Endometrium (tissue), 2 donors: ENCODE measurements around the gene SATB1.

Experiments
- FAIRE-seq: peaks from 2 replicates; lab custom pipeline; 2012; peaks lifted over from hg19 to GRCh38; lab: Jason Lieb, UNC
- donor health status: control.
- donor health status: control.

The SATB1 gene

DNA sequence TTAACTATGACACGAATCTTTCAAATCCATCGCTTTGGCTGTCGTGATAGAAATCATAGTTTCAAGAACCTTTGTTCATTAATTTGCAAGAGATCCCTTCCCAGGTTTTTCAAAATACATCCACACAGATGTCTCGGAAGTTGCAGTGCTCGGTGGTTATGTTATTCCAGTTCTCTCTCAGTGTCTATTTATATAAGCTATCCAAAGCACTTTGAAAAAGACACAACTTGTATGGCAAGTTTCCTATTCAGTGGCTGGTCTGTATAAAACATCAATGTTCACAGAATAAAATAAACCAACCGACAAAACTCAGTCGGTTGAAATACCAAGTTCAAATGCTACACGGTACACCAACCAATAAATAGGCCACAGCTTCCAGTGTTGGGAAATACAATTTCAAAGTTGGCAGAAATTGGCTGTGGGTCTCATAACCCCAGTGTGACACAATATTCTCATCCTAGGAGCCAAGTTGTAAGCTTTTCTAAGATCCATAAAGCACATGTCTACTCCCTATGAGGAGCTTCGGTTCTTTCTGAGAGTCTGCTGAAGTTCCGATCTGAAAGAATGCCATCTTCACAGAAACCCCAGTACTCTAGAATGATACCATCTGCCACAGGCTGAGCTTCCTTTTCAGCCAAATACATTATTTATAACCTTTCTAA, 23.7 kb downstream of the SATB1 start:
- FAIRE-seq = no peak

DNA sequence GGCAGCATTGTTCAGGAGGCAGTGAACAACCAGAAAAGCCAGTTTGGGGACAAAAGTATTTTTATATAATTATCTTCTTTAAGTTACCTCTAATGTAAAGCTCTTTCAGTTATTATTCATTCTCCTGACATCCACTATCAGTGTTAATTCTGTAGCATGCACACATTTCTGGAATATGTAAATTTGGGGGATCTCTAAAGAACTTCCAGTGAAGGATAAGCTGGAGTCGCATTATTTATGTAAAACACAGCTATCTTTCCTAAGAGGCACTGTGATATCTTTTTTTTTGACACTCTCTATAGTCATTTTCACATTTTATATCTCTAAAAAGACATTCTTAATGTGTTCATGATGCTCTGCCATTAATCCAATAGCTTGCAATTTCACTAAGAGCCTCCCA, 26.7 kb downstream of the SATB1 start:
- no peak for FAIRE-seq

GRCh38 chr3:18396428-18396827, 28.7 kb downstream of the SATB1 start:
- no peak for FAIRE-seq

DNA sequence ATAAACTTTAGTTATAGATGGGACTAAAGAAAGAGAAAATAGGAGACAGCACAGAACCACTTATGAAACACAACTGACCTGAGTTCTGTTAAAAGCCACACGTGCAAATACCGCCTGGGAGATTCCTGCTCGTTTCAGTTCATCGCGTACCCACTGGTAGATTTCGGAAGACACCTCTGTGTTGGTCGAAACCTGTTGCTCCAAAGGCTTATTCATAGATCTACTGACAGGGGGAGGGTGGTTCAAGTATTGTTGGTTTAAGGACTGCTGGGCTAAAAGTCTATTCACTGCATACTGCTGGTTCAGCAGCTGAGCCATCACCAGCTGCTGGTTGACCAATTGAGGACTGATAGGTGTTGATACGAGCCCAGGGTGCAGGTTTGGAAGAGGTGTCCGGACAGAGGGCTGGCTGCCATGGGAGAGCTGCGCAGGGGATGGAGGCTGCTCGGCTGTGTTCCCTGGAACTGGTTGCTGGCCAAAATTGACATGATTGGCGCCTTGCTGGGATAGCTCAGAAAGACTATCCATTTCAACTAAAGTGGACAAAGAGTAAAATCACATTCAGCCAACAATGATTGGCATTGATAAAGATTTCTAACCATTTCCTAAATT, 30.6 kb downstream of the SATB1 start:
- FAIRE-seq = no peak

DNA sequence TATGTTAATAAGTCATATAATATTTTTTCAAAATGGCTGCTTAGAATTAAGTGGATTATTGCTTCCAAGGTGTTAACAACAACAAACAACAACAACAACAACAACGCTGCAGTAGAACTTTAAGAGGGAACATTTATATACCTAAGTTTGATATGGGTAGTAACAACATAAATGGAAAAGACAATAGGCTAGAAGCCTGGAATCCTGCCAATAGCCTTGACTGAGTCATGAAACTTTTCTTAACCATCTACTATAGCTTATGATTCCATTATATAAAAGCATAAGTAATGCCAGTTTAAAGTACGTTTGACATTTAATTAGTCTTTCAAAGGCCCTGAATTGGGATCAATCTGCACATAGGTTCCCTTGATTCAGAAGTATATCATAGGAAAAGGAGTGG, 31.2 kb downstream of the SATB1 start:
- FAIRE-seq = no peak

DNA sequence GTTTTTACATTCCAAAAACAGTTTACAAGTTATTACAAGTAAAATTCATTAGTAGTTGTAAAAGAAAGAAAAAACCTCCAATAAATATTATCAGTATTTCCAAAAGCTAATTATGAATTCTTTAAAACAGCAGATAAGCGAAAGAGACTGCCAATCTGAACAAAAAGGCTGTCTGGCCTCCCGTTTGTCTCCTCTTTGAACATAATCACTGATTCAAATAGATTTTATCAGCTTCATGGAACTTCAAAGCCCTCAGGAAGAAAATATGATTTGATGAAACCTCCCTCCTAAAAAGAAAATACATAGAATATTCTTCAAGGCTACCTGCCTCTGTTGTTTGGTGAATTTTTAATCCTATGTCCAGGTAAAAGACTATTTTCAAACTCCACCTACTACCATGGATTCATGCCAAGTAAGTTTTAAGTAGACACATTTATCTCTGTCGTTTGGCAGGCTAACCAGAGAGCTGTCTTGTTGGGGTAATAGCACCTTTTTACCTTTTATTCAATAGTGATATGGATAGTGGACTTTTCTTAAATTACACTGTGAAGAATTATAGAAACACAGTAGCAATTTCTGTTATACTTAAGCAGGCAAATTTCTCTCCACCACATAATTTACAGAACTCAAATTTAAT, 35.0 kb downstream of the SATB1 start:
- FAIRE-seq = no peak

DNA sequence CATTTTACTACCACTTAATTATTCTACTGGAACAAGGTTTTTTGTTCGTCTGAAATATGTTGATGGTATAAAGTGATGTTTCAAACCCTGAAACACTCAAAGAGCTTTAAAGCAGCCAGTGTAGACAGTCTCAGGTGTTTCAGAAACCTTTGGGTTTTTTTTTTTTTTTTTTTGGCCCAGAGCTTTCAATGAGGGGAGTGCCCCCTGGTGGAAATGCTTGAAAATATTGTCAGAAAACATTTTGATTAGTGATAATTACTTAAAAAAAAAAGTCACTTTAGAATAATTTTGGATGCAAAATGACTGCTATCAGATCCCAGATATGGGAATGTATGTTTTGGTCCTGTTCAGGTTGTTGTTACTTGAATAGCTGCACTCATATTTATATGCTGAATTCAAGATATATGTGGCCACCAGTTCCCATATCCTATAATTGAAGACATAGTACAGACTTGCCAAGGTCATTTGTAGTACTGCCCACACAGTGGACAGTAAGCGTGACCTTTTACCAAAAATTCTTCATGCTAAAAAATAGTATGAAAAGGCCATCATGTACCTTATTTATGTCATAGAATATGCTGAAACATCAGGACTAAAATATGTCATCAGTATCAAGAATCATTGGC, 35.9 kb downstream of the SATB1 start:
- no peak for FAIRE-seq

DNA sequence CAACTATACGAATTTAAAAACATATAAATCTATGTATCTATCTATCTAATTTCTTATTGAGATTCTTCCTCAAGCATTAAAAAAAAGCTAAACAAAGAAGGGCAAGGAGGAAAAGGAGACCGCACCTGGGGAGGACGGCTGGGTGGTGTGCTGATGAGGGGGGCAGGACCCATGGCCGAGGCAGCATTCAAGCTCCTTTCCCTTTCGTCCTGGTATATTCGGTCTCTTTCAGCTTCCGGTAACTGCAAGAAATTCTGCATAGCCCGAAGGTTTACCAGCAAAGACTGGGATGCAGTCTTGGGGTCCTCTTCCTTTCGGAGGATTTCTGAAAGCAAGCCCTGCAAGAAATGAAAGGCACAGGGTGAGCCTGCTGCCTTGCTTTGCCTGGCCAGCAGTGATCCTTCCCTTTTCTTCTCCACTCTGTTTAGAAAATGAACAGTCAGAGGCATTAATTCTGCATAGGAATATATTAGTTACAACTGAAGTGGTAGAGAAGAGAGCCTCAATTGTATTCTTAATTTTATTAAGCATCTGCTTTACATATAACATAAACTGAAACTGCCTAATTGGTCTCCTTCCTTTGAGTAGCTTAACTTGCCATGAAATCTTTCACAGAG, 38.8 kb downstream of the SATB1 start:
- FAIRE-seq = no peak

DNA sequence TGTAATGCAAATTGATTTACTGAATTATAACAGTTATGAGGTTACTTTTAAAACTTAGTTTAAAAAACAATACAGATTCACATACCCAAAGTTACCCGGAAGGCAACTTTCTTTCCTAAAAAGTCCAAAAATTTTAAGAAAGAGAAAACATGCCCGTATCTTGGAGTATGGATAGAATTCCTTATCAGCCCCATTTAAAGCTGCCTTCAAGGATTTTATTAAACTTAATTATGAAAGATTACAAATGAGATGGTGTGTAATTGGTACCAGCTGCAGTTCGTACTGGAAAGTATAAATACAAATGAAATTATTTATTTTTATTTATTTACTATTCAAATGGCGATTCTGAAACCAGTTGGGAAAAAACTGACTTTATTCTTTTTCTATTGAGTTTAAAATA, 39.4 kb downstream of the SATB1 start:
- no peak for FAIRE-seq

DNA sequence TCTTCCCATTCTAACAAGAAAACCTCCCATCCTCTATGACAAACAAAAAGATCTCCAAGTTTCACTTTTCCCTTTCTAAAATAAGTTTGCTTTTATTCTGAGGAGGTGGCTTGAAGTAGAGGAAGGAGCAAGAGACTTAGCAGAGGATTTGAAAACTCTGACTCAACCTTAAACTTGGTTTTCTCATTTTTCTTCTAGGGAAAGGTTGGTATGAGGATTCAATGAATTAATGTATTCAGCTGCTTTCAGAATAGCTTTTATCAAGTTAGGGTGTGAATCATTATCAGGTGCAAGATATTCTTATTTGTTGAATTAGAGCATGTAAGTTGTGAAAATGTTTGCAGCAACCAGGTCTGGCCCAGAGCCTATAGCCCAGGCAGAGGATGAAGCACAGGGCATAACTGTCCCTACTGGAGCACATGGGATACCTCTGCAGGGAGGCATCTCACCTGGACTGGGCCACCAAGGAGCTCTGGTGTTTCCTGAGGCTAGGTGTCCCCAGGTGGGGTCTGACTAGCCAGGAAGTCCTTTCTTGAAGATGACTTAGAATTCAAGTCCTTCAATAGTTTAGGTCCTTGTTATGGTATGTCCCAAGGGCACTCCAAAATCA, 42.3 kb downstream of the SATB1 start:
- no peak for FAIRE-seq

- FAIRE-seq = no peak
Measured at GRCh38 chr3:18379647-18380046, 45.5 kb downstream of the SATB1 start.

GRCh38 chr3:18378218-18378617, 46.9 kb downstream of the SATB1 start:
- FAIRE-seq = no peak

- no peak for FAIRE-seq
Measured at GRCh38 chr3:18376682-18377081, 48.5 kb downstream of the SATB1 start.

GRCh38 chr3:18372786-18373405, 52.2 kb downstream of the SATB1 start:
- no peak for FAIRE-seq

DNA sequence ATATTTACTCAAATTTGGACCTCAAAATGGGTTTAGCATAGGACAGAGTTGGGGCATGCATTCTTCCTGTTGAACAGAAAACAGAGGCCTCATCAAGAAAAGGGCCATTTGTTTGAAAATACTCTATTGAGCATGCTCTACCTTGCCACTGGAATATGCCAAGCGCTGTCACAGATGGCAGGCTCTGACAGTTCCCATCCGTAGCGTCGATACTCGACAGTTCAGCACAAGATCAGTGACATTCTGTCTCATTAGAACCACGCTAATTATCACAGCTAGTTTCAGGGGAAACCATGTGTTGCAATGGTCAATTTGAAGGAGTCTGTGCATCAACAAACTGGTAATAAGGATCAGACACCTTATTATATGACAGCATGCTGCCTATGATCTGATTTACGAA, 54.5 kb downstream of the SATB1 start:
- FAIRE-seq = no peak

DNA sequence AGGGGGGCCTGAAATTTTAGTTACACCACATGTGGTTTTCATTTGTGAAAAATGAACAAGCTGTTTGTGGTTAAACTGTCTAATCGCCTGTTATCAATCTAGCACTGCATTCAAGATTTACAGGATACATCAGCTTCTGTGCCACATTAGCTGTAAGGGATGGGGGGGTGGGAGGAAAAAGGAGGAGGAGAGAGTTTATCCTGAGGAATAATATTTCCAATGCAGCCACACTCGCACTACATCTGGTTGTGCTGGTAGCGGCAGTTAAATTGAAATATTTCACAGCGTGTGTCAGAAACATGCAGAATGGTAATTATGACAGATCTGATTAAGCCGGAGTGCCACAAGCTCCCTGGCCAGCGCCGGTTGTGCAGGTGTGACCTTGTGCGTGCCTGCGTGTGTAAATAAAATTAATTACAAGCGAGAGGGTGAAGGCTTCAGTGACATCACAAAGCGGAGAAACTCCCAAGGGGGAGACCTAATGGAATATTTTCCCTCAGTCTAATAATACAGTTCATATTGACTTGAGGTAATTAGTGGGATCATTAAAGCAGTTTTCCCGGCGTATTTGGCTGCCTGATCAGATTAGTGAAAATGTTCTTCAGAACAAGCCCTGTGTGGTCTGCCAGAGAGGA, 55.5 kb downstream of the SATB1 start:
- no peak for FAIRE-seq

GRCh38 chr3:18366258-18366657, 58.9 kb downstream of the SATB1 start:
- no peak for FAIRE-seq

DNA sequence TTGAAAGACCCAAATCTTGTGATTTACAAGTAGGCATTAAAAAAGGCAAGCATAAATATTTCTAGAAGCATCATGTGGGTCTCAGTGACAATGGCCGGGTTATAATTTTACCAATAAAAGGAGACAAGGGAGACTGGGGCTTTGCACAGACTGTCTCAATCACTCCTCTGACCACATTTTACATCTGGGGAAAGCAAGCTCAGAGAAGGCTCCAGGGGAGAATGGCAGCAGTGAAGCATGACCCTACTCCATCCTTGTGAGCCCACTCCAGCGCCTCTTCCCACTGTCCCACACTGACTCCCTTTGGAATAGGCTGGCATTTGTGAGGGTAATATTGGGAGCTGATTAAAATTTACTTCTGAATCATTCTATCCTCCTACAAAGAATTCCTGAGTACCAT, 61.8 kb downstream of the SATB1 start:
- no peak for FAIRE-seq

- no peak for FAIRE-seq
Measured at GRCh38 chr3:18357747-18358146, 67.4 kb downstream of the SATB1 start.

- no peak for FAIRE-seq
Measured at GRCh38 chr3:18355832-18356231, 69.3 kb downstream of the SATB1 start.

DNA sequence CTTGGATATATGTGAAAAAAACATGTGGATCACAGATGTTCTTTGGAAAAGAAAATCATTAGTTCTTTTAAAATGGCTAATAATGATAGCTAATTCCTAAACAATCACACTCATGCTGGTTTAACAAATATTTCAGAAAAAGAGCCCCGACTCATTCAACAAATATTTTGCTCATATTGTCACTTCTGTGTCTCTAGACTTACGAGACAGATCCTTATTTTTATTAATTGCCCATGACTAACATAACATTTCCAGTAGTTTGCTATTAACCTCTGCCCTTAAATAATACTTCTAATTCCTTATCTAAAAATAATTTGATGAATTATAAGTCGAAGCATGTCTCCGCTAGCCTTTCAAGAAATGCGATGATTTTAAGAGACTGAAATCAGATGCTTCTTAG, 70.4 kb downstream of the SATB1 start:
- peak; percentile 92 for FAIRE-seq
